ENCODE measurements around the gene LTBP1.

DNA sequence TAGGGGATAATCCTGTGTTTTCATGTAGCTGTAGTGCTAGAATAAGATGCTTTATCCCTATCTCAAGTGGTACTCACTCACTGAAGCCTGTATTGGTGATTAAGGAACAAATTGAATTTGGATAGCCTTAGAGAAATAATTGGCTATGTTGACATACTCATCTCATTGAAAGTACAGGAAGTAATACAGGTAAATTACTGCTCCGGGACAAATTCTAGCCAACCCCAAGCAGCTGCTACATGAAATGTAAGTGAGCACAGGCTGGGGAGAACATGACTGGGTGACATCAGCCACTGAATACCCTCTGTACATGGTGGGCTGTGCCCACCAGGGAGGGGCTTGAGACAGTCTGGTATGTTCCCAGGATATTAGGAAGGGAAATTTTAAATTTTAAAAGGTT, 341.3 kb downstream of the LTBP1 start:
- TF ChIP-seq CTCF (IDR thresholded peaks at IDR 0.05) (no peak), POLR2A (IDR thresholded peaks at IDR 0.05; ENCODE audit: low read length) (no peak), POLR2AphosphoS2 (conservative IDR thresholded peaks at IDR 0.05; ENCODE audit: low read length) (no peak), ELK1 (IDR thresholded peaks at IDR 0.05; ENCODE audit: low read depth, low read length) (no peak), CHD2 (IDR thresholded peaks at IDR 0.05; ENCODE audit: low read length, partially characterized antibody) (no peak), RAD21 (conservative IDR thresholded peaks at IDR 0.05 in 1 of 2, IDR thresholded peaks at IDR 0.05 in 1 of 2) (no peak)
